H9 (cell line): ENCODE data around the gene BTBD8. TPM values are rescaled to one million over a fixed set of nuclear protein-coding genes. Genes with fewer than 3 reads are reported as not detected.

Experiments used
- DNase-seq: peaks from one replicate; pipeline ENCODE4 v3.0.0-alpha.2; 2017
- H2AFZ ChIP-seq: one replicate; pipeline ENCODE4 v1.6.1; 2013; ENCODE audit warnings: mild to moderate bottlenecking, low read length, control low read depth, moderate library complexity
- H2AK5ac ChIP-seq: 2 replicates; pipeline ENCODE4 v1.6.1; 2013; ENCODE audit warnings: low read length, control low read depth, mixed read lengths; ENCODE audit not compliant: insufficient read length
- H2BK120ac ChIP-seq: one replicate; pipeline ENCODE4 v1.6.1; 2013; ENCODE audit warnings: low read depth, mild to moderate bottlenecking, low read length, control low read depth, inconsistent platforms; ENCODE audit not compliant: poor library complexity, severe bottlenecking
- H2BK12ac ChIP-seq: 2 replicates; pipeline ENCODE4 v1.6.1; 2013; ENCODE audit warnings: low read length, control low read depth, mixed read lengths, low read depth; ENCODE audit not compliant: insufficient read length
- H2BK15ac ChIP-seq: 2 replicates; pipeline ENCODE4 v1.6.1; 2013; ENCODE audit warnings: low read depth, low read length, control low read depth
- H2BK20ac ChIP-seq: one replicate; pipeline ENCODE4 v1.6.1; 2013; ENCODE audit warnings: low read depth, mild to moderate bottlenecking, low read length, control low read depth, inconsistent platforms; ENCODE audit not compliant: poor library complexity, severe bottlenecking
- H2BK5ac ChIP-seq: 2 replicates; pipeline ENCODE4 v1.6.1; 2013; ENCODE audit warnings: low read length, control low read depth, mixed read lengths; ENCODE audit not compliant: insufficient read length
- H3K14ac ChIP-seq: 2 replicates; pipeline ENCODE4 v1.6.1; 2013; ENCODE audit warnings: low read length, control low read depth; ENCODE audit not compliant: insufficient read depth
- H3K18ac ChIP-seq: 2 replicates; pipeline ENCODE4 v1.6.1; 2013; ENCODE audit warnings: low read depth, mild to moderate bottlenecking, mixed read lengths, low read length, control low read depth; ENCODE audit not compliant: insufficient read length
- H3K23ac ChIP-seq: 2 replicates; pipeline ENCODE4 v1.6.1; 2013; ENCODE audit warnings: low read length, control low read depth, mixed read lengths, low read depth; ENCODE audit not compliant: insufficient read length
- H3K23me2 ChIP-seq: 2 replicates; pipeline ENCODE4 v1.6.1; 2013; ENCODE audit warnings: low read depth, mild to moderate bottlenecking, mixed read lengths, low read length, control low read depth; ENCODE audit not compliant: insufficient read length, poor library complexity, severe bottlenecking
- H3K27ac ChIP-seq: 2 replicates; pipeline ENCODE4 v1.5.1; 2013; ENCODE audit warnings: low read length, control low read depth, mixed read lengths, low read depth; ENCODE audit not compliant: insufficient read length
- H3K27me3 ChIP-seq: 2 replicates; pipeline ENCODE4 v1.6.1; 2013; ENCODE audit warnings: low read length, control low read depth, inconsistent platforms; ENCODE audit not compliant: insufficient read depth
- H3K4ac ChIP-seq: 2 replicates; pipeline ENCODE4 v1.6.1; 2013; ENCODE audit warnings: low read depth, mild to moderate bottlenecking, control low read depth, inconsistent platforms, low read length, moderate library complexity
- H3K4me1 ChIP-seq: 2 replicates; pipeline ENCODE4 v1.6.1; 2013; ENCODE audit warnings: low read length, control low read depth, inconsistent platforms; ENCODE audit not compliant: insufficient read depth
- H3K4me2 ChIP-seq: 2 replicates; pipeline ENCODE4 v1.6.1; 2013; ENCODE audit warnings: low read length, control low read depth, mixed read lengths; ENCODE audit not compliant: insufficient read length, insufficient read depth
- H3K56ac ChIP-seq: 2 replicates; pipeline ENCODE4 v1.6.1; 2013; ENCODE audit warnings: low read depth, mild to moderate bottlenecking, mixed read lengths, low read length, control low read depth; ENCODE audit not compliant: insufficient read length
- H3K79me1 ChIP-seq: 2 replicates; pipeline ENCODE4 v1.6.1; 2013; ENCODE audit warnings: low read depth, mild to moderate bottlenecking, moderate library complexity, low read length, control low read depth, inconsistent platforms; ENCODE audit not compliant: insufficient read depth, poor library complexity, severe bottlenecking
- H3K79me2 ChIP-seq: 2 replicates; pipeline ENCODE4 v1.6.1; 2013; ENCODE audit warnings: low read length, control low read depth, inconsistent platforms; ENCODE audit not compliant: insufficient read depth
- H3K9ac ChIP-seq: 2 replicates; pipeline ENCODE4 v1.6.1; 2013; ENCODE audit warnings: low read length, control low read depth, mixed read lengths; ENCODE audit not compliant: insufficient read length; ENCODE audit errors: extremely low read depth
- H3K9me3 ChIP-seq: one replicate; pipeline ENCODE4 v1.6.1; 2013; ENCODE audit warnings: low read depth, low read length, inconsistent platforms; ENCODE audit not compliant: control insufficient read depth
- H3T11ph ChIP-seq: one replicate; pipeline ENCODE4 v1.6.1; 2013; ENCODE audit warnings: mild to moderate bottlenecking, low read length, control low read depth, inconsistent platforms
- H4K20me1 ChIP-seq: one replicate; pipeline ENCODE4 v1.6.1; 2013; ENCODE audit not compliant: control insufficient read depth, insufficient read length, insufficient read depth
- H4K5ac ChIP-seq: 2 replicates; pipeline ENCODE4 v1.6.1; 2013; ENCODE audit warnings: low read depth, mild to moderate bottlenecking, mixed read lengths, low read length, control low read depth; ENCODE audit not compliant: insufficient read length
- H4K8ac ChIP-seq: replicated peaks from 2 replicates; pipeline ENCODE4 v1.6.1; 2013; ENCODE audit warnings: low read length, control low read depth, mixed read lengths, low read depth; ENCODE audit not compliant: insufficient read length
- H4K91ac ChIP-seq: 2 replicates; pipeline ENCODE4 v1.6.1; 2013; ENCODE audit warnings: low read depth, mild to moderate bottlenecking, moderate library complexity, mixed read lengths, low read length, control low read depth; ENCODE audit not compliant: insufficient read length
- H3K27ac Mint-ChIP-seq, 3 experiments: 2 replicates in 2 of 3; 3 replicates in 1 of 3; pipeline ENCODE4 v1.8.0; 2020 to 2021; ENCODE audit warnings: mixed read lengths in 3 of 3, mild to moderate bottlenecking in 1 of 3, moderate library complexity in 1 of 3
- H3K27me3 Mint-ChIP-seq: 2 replicates; pipeline ENCODE4 v1.8.0; 2021; ENCODE audit warnings: low read depth, mild to moderate bottlenecking, moderate library complexity, mixed read lengths
- H3K36me3 Mint-ChIP-seq, 3 experiments: 2 replicates in 2 of 3; 3 replicates in 1 of 3; pipeline ENCODE4 v1.8.0; 2020 to 2021; ENCODE audit warnings: low read depth in 3 of 3, mixed read lengths in 3 of 3; ENCODE audit not compliant: insufficient read depth in 1 of 3
- H3K4me1 Mint-ChIP-seq, 2 experiments: 2 replicates each; pipeline ENCODE4 v1.8.0; 2020; ENCODE audit warnings: mixed read lengths in 2 of 2
- H3K4me3 Mint-ChIP-seq, 2 experiments: 2 replicates in 1 of 2; 3 replicates in 1 of 2; pipeline ENCODE4 v1.8.0; 2020 to 2021; ENCODE audit warnings: mild to moderate bottlenecking in 2 of 2, mixed read lengths in 2 of 2, moderate library complexity in 1 of 2
- H3K9me3 Mint-ChIP-seq, 2 experiments: 2 replicates in 1 of 2; 3 replicates in 1 of 2; pipeline ENCODE4 v1.8.0; 2020; ENCODE audit warnings: mild to moderate bottlenecking in 2 of 2, mixed read lengths in 2 of 2, moderate library complexity in 1 of 2
- total RNA-seq: library from RNA; stranded (reverse); gene quantifications from 2 replicates; pipeline ENCODE4 v1.2.1, GENCODE V29; 2021
- TF ChIP-seq, protein P1 (sequence below): fragments of 200-600 bp; sonication (generic); conservative IDR thresholded peaks from 3 replicates; pipeline ENCODE4 v1.8.0; 2021; ENCODE audit warnings: antibody characterized with exemption, mild to moderate bottlenecking

Gene BTBD8
- total RNA-seq, 1 experiment from 2014 or later: 1.4 TPM

GRCh38 chr1:92203105-92203504, 123.0 kb downstream of the BTBD8 start:
- H3K23me2 ChIP-seq: no peaks in the 10 kb centered on the region
- no peak overlapping the region for H3K56ac ChIP-seq
- TF ChIP-seq, protein P1, sequence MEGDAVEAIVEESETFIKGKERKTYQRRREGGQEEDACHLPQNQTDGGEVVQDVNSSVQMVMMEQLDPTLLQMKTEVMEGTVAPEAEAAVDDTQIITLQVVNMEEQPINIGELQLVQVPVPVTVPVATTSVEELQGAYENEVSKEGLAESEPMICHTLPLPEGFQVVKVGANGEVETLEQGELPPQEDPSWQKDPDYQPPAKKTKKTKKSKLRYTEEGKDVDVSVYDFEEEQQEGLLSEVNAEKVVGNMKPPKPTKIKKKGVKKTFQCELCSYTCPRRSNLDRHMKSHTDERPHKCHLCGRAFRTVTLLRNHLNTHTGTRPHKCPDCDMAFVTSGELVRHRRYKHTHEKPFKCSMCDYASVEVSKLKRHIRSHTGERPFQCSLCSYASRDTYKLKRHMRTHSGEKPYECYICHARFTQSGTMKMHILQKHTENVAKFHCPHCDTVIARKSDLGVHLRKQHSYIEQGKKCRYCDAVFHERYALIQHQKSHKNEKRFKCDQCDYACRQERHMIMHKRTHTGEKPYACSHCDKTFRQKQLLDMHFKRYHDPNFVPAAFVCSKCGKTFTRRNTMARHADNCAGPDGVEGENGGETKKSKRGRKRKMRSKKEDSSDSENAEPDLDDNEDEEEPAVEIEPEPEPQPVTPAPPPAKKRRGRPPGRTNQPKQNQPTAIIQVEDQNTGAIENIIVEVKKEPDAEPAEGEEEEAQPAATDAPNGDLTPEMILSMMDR: no peak
- H3K4ac ChIP-seq: no peak overlapping the region
- H3K9me3 ChIP-seq: no peaks in the 10 kb centered on the region
- no peaks in the 10 kb centered on the region for H3K4me1 ChIP-seq
- H4K20me1 ChIP-seq: no peaks in the 10 kb centered on the region
- H4K91ac ChIP-seq: no peak overlapping the region
- no peak overlapping the region for H3K23ac ChIP-seq
- H3K9ac ChIP-seq: no peak overlapping the region
- Mint-ChIP-seq H3K9me3 (0 out of 5 replicates have a peak, but pooled peaks cover 0 to 2% of the 10 kb centered on the region in 2 experiments), H3K4me3 (no peak overlapping the region), H3K4me1 (no peaks in the 10 kb centered on the region), H3K36me3 (no peaks in the 10 kb centered on the region), H3K27me3 (no peaks in the 10 kb centered on the region; the same call in 1 of the 2 replicates), H3K27ac (no peak overlapping the region)
- H4K8ac ChIP-seq: no peak overlapping the region
- no peak overlapping the region for H2BK5ac ChIP-seq
- H2BK120ac ChIP-seq: no peak overlapping the region
- no peaks in the 10 kb centered on the region for H3K79me1 ChIP-seq
- H3K18ac ChIP-seq: no peak overlapping the region
- no peak overlapping the region for H3K4me2 ChIP-seq
- H4K5ac ChIP-seq: no peak overlapping the region
- no peak overlapping the region for H2BK12ac ChIP-seq
- no peak for DNase-seq
- H2AK5ac ChIP-seq: no peak overlapping the region
- no peaks in the 10 kb centered on the region for H3K79me2 ChIP-seq
- H3K27me3 ChIP-seq: no peaks in the 10 kb centered on the region
- H3K14ac ChIP-seq: no peak overlapping the region
- H2BK20ac ChIP-seq: no peak overlapping the region
- H3K27ac ChIP-seq: no peak overlapping the region
- no peak overlapping the region for H2AFZ ChIP-seq
- H3T11ph ChIP-seq: no peak overlapping the region
- no peak overlapping the region for H2BK15ac ChIP-seq
